ENCODE results near the gene CDH4.

CDH4 gene

DNA sequence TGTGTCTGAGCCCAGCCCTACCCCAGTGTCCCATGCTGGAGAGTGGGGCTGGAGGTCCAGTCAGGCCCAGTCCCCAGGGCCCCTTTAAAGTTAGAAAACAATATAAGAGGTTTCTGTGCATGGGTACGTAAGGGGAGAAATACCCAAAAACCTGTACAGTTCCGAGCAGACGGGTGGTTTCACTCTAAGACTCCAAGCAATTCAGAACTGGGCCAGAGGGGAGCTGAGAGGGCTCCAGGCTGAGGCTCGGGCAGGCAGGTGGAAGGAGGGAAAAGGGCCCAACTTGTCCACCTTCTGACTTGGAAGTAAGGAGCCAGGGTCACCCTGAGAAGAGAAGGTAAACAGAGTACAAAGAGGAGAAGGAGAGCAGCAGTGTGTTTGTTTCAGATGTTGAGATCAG, 296.0 kb downstream of the CDH4 start:
- DNase-seq (ENCODE audit: low read depth) = no peak
- H3K4me3 ChIP-seq (ENCODE audit: low read depth, low read length) = no peak overlapping the region

DNA sequence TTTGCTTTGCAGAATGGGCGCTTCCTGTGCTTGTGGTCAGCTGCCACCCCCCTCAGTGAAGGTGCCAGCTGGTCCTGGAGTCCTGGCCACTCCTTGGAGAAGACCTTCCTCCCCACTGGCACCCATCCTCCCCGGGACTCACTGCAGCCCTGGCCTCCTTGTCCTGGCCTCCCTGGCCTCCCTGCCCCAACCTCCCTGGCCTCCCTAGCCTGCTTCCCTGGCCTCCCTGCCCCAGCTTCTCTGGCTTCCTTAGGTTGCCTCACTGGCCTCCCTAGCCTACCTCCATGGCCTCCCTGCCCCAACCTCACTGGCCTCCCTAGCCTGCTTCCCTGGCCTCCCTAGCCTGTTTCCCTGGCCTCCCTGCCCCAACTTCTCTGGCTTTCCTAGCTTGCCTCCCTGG, 297.8 kb downstream of the CDH4 start:
- no peak overlapping the region for H3K4me3 ChIP-seq (ENCODE audit: low read depth, low read length)
- no peak for DNase-seq (ENCODE audit: low read depth)

DNA sequence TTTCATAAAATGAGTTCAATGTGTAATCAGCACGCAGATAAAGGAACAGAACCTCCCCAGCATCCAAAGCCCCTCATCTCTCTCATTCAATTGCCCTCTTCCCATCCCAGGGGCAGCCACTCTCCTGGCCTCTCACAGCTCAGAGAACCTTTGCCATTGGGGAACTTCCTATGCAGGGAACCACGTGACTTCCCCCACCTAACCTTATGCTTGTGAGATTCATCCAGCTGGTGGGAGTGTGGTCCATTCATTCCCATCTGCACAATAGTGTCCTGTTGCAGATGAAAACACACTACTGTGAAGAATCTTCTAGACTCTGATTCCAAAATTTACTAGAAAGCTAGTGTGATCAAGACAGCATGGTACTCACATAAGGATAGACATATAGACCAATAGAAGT, 299.3 kb downstream of the CDH4 start:
- no peak for DNase-seq (ENCODE audit: low read depth)

DNA sequence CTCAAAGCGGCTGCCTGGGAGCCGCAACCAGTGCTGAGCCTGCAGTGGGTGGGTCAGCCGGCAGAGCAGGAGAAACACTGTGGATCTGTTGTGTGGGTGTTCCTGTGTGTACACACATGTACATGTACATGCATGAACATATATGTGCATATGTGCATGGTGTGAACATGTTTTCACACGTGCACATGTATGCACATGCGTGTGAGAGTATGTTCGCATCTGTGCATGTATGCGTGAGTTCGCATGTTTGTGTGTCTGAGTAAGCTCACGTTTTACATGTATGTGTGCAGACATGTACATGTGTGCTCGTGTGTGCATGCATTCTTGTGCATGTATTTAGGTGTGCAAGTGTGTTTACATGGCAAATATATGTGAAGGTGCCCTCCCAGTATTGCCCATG, 302.6 kb downstream of the CDH4 start:
- no peak overlapping the region for H3K4me3 ChIP-seq (ENCODE audit: low read depth, low read length)
- DNase-seq (ENCODE audit: low read depth) = no peak

More for the DNA sequence above, 299.3 kb downstream of the CDH4 start:
- H3K4me3 ChIP-seq (ENCODE audit: low read depth, low read length) = no peak overlapping the region

DNA sequence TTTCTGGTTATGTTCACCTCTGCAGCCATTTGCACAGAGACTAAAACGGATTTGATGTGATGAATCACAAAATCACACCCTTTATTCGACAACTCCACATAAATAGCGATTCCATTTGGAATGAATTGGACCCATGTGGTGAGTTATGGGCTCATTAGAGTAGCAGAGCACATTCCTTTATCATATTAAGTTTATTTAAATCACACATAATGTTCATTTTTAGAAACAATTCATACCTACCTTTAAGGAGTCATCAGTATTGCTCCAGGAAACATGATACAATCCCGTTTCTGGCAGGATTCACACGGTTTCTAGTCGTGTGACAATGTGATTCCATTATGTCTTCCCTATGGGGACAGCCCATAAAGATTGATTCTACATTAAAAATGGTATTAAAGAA, 303.5 kb downstream of the CDH4 start:
- no peak for DNase-seq (ENCODE audit: low read depth)
- H3K4me3 ChIP-seq (ENCODE audit: low read depth, low read length) = no peak overlapping the region

DNA sequence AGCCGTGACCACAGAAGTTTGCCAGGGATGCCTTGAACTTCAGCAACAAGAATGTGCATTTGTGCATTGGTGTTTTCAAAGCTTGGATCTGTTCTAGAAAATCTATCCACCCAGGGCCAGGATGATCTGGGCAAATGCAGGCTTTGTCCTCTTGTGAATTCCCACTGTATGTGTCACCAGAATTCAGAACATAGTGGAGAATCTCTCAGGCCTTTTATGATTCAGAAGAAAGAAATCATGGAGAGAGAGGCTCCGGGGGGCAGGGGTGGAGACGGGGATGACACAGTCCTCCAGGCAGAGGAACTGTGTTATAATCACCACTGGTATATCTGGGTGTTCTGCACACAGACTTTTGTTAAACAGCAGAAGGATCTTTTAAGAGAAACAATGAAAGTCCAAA, 304.1 kb downstream of the CDH4 start:
- DNase-seq (ENCODE audit: low read depth) = peak; percentile 88
- H3K4me3 ChIP-seq (ENCODE audit: low read depth, low read length) = no peak overlapping the region

DNA sequence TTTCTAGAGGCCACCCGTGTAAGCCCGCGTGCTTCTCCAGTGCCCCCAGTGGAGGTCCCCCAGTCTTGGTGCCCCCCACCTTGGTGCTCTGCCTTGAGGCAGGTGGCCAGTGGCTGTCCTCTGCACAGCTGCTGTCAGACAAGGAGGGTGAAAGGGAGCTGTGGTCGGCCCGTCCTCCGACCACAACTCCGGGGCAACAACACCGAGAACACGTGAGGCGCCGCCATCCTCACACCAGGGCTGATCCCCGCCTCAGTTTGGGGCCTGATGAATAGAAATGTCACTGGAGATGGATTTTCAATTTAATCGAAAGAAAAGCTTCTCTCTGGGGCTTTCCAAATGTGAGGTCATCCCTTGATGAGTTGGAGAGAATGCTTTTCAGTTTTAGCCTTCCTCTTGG, 304.6 kb downstream of the CDH4 start:
- no peak overlapping the region for H3K4me3 ChIP-seq (ENCODE audit: low read depth, low read length)
- no peak for DNase-seq (ENCODE audit: low read depth)

DNA sequence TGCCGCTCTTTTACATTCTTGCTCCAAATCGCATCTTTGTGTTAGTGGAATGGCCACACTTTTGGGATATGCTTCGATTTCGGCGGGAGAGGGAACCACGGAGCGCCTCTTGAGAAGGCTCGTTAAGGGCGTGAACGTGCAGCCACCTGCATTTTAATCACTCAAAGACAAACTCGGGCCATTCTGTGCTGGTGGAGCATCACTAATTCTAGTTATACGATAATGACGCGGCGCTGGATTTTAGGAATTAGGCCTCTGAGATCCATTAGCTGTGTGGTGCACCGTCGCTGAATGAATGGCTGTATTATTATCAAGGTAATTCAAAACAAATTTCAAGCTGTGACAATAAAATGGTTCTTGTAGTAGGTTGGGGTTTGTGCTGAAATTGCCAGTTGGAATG, 305.6 kb downstream of the CDH4 start:
- DNase-seq (ENCODE audit: low read depth) = no peak
- H3K4me3 ChIP-seq (ENCODE audit: low read depth, low read length) = no peak overlapping the region

DNA sequence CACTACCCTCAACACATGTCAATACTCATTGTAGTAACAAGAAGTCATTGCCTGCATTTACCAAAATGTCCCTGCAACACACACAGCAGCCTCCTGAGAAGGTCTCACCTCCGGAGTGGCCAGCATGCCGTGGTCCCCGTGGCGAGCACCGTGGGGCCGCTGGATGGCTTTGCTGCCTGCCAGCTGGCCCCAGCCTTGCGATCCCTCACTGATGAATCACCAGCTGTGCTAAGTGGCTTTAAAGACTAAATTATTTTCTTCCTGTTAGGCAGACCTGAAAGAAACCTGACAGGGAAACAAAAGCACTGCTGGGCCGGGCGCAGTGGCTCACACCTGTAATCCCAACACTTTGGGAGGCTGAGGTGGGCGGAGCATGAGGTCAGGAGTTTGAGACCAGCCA, 306.7 kb downstream of the CDH4 start:
- H3K4me3 ChIP-seq (ENCODE audit: low read depth, low read length) = no peak overlapping the region
- peak; percentile 25 for DNase-seq (ENCODE audit: low read depth)

DNA sequence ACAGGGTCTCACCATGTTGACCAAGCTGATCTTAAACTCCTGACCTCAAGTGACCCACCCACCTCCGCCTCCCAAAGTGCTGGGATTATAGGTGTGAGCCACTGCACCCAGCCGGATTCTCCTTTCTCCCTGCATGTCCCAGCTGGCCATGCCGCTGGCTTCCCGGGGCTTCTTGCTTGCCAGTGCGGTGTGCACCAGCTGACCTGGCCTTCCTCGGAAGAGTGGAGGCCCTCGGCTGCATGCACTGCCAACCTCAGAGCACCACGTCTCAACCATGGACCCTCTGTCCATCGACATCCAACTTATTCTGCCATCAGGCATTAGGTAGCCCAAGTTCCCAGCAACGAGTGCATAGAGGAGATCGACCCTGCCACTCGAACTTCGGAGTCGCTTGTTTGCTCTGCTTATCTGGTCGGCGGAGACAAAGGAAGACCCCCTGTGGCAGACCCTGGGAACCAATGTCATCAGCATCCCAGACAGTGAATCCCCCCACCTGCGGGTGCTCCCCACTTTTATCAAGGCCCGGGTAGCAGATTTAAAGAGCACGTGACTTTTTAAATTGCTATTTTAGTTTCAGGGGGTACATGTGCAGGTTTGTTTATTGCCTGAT, 307.8 kb downstream of the CDH4 start:
- DNase-seq (ENCODE audit: low read depth) = no peak

DNA sequence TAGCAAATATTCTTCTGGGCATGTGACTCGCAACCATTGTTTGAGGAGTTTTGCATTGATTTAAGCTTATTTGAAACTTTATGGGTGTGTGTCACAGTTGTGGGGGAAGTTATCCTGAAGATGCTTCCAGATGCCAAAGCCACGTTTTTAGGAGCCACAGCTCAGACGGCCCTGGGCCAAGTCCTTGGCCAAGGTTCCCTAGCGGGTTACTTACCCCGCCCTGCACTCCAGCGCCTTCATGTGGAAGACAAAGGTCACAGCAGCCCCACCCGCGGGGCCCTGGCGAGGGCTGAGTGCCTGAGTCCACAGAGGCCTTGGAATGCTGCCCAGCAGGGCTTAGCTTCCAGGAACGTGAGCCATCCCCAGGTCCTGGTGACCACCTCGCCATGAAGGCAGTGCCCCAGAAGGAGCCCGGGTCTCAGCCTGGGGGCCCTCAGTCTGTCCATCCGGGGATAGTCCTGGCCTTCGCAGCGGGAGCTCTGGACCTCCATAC, 308.3 kb downstream of the CDH4 start:
- H3K4me3 ChIP-seq (ENCODE audit: low read depth, low read length) = no peak overlapping the region
- DNase-seq (ENCODE audit: low read depth) = peak; percentile 23

More for the DNA sequence above, 307.8 kb downstream of the CDH4 start:
- no peak overlapping the region for H3K4me3 ChIP-seq (ENCODE audit: low read depth, low read length)

DNA sequence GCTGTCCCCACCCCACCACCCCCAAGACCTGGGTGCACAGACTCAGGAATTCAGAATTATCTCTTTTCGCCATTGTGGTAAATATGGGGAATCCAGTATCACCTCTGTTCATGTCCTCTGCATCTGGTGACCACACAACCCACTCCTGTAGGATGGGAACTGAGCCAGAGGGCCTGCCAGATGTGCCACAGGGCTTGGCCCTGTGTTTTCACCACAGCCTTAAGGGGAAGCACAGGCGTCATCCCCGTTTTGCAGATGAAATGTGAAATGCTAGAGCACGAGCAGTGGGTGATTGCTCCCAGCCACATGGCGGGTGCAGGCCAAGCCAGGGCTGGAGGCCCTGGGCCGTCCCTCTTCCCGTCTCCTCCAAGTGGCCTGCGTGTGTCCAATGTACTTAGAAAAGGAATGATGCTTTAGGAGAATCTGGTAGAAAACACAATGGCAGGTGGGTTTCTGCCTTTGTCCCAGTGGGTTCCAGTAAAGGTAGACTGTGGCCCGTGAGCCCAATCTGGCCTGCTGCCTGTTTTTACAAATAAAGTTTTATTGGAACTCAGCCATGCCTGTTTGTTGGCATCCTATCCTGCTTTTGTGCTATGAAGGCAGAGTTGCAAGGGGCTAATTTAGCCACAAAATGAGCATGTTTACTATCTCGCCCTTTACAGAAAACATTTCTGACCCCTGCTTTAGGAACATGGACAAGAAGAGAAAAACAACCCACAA, 309.2 kb downstream of the CDH4 start:
- no peak overlapping the region for H3K4me3 ChIP-seq (ENCODE audit: low read depth, low read length)
- DNase-seq (ENCODE audit: low read depth) = no peak

DNA sequence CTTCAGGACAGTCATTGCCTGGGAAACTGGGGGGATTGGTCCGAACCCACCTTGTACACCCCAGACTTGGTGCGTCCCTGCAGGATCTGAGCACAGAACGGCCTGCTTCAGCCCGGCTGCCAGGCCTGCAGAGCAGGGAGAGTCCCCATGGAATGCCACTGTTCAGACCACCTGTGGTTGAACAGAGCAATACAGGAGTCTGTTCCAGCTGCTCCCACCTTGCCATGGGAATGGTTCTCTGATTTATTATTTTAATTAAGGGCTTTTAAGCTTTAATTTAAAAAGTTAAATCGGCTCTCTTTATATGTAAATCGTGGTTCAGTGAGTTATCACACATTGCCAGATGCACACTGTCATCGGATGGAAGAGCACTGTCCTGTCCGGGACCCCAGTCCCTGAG, 310.4 kb downstream of the CDH4 start:
- no peak overlapping the region for H3K4me3 ChIP-seq (ENCODE audit: low read depth, low read length)
- no peak for DNase-seq (ENCODE audit: low read depth)

DNA sequence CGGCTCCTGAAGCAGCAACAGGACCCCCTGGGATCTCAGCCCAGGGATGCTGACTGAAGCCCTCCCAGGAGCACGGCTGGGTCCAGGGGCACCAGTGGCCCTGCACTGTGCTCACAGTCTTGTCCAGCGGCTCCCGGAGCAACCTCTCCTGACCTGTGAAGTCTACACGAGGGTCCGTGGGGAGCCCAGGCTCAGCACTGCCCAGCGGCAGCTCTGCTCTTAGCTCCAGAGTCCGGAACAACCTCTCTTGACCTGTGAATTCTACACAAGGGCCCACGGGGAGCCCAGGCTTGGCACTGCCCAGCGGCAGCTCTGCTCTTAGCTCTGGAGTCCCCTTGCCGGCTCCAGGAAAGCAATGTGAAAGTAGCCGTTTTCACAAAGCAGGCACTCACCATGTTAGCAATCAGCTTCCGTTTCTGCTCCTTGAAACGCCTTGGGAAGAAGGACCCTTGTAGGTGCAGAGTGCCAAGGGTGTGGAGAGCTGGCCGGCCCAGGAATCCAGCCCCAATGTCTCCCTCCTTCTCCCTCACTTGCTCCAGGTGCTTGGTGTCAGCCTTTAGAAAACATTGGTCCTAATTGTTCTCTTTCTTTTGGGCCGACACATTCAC, 310.9 kb downstream of the CDH4 start:
- no peak for DNase-seq (ENCODE audit: low read depth)
- no peak overlapping the region for H3K4me3 ChIP-seq (ENCODE audit: low read depth, low read length)

DNA sequence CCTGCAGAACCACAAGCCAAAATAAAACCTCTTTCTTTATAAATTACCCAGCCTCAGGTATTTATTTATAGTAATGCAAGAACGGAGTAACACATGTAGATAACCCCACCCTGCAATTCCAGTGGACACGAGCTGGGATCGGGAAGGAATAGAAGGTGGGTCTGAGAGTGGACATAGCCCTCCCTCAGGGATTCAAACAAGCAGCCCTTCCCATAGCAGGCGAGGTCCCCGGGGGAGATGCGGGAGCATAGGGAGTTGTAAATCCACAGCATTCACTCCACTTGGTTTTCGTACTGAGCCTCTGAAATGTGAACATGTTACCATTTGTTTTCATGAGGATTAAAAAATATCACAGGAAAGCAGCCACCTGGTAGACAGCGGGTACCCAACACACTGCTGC, 312.6 kb downstream of the CDH4 start:
- no peak for DNase-seq (ENCODE audit: low read depth)
- no peak overlapping the region for H3K4me3 ChIP-seq (ENCODE audit: low read depth, low read length)

DNA sequence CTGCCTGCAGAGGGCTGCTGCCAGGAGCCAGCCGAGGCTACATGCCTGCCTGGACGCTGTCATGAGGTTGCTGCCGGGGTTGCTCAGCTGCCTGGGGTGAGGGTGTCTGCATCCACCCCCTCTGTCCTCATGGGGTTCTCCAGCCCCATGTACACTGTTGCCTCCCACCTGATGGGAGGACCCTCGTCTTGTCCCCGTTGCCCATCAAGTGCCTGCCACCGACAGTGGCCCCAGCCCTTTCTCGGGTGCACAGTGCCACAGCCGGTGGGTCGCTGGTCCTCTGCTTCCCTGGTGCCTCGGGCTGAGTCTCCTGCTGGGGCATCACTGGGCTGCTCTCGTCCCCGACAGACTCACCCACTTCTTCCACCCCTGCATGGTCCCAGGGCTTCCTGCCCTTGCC, 313.7 kb downstream of the CDH4 start:
- no peak overlapping the region for H3K4me3 ChIP-seq (ENCODE audit: low read depth, low read length)
- no peak for DNase-seq (ENCODE audit: low read depth)

DNA sequence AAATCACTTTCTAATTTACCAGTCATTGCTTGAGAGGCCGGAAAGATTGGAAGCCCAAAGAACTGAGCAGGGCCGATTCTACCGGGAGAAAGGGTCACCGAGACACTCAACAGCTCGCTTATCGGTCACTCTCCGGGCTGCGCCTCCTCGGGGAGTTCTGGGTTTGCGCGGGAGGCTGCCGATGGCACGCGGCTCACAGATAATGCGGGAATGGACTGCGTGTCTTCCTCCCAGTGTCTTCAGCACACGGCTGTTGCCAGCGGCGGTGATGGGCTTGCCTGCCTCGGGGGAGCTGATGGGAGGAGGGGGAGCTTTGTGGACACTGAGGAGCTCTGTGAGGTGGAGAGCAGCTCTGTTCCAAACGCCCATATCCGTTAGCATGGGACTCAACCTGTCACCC, 314.6 kb downstream of the CDH4 start:
- H3K4me3 ChIP-seq (ENCODE audit: low read depth, low read length) = no peak overlapping the region
- no peak for DNase-seq (ENCODE audit: low read depth)

DNA sequence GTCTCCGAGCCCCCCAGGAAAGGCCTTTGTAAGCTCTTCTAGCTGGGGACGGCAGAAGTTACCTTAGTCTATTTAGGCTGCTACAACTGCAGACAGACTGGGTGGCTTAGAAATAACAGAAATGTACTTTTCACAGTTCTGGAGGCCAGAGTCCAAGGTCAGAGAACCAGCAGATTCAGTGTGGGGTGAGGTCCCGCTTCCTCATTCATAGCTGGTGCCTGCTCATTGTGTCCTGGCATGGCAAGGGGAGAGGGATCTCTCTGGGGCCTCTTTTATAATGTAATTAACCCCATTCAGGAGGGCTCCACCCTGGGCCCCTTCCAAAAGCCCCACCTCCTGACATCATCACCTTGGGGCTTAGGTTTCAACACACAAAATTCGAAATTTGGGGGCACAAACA, 315.1 kb downstream of the CDH4 start:
- no peak for DNase-seq (ENCODE audit: low read depth)
- no peak overlapping the region for H3K4me3 ChIP-seq (ENCODE audit: low read depth, low read length)

DNA sequence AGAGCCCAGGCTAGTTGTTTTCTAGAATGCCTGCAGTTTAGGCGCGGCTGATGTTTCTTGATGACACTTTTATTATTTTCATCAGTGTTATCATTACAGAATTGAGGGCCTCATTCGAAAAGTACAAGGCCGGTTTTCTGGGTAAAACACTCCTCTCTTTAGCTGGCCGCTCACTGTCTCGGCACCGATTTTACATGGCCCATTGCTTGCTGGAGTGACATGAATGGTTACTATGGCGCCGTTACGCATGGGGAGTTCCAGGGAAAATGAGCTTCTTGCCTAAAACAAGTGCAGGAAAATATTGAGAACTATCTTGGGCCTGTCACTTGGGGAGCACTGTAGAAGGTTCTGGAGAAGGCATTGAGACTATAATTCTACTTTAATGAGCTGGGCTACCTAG, 317.8 kb downstream of the CDH4 start:
- DNase-seq (ENCODE audit: low read depth) = no peak

DNA sequence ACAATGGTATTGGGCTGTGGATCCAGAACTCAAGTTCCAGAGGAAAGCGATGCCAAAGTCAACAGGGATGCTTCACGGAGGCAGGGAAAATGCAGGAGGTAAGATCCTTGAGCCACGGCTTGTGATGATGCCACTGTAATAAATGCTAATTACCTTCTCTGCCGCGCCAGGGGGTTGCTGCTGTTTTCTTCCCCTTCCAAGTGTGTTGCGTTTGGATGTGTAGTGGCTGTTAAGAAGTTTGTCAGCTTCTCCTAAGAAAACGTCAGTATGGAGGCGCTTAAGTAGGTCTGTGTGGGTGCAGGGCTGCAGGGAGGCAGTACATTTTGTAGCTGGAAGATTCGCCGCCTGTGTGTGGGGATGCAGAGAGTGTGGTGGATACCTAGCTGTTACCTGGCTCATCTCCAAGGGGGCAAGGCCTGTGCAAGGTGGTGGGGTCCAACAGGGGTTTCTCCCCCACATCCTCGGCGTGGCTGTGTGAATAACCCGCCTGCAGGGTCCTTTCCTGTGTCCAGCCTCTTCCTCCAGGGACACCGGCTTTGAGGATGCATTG, 318.7 kb downstream of the CDH4 start:
- H3K4me3 ChIP-seq (ENCODE audit: low read depth, low read length) = no peak overlapping the region

More for the DNA sequence above, 317.8 kb downstream of the CDH4 start:
- H3K4me3 ChIP-seq (ENCODE audit: low read depth, low read length) = no peak overlapping the region

DNA sequence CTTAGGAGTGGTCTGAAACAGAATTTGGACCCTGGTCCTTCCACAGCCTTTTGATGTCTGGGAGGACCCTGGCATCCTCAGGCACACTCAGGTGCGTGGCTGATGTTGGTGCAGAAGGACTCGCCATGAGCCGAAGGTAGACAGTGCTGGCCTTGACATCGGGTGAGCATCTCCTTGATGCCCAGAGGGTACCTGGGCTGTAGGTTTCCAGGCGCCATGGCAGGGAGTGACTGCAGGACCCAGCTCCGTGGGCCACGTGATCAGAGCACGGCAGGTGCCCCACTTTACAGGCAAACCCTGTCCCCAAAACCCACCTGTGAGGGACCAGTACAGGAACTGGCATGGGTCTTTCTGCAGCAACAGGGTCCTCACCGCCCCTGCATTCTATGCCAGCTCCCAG, 319.2 kb downstream of the CDH4 start:
- DNase-seq (ENCODE audit: low read depth) = no peak
- H3K4me3 ChIP-seq (ENCODE audit: low read depth, low read length) = no peak overlapping the region

More for the DNA sequence above, 318.7 kb downstream of the CDH4 start:
- DNase-seq (ENCODE audit: low read depth) = no peak
